PC-9 (cell line): ENCODE measurements around the gene REG1B. TPM values are rescaled to one million over a fixed set of nuclear protein-coding genes. Genes with fewer than 3 reads are reported as not detected.

ENCODE experiments used
- BruUV-seq: library from RNA; stranded (reverse); fragments of 400-500 nt; replicated peaks from 2 replicates; lab custom pipeline; 2021; lab: Mats Ljungman, UMichigan
- CTCF ChIA-PET: fragments of 300-600 bp; sonication (Branson Sonifier 250); formaldehyde crosslinking; loops from one replicate; lab custom pipeline; 2022; ENCODE audit warnings: antibody characterized with exemption; lab: Charles Lee
- POLR2A ChIA-PET: fragments of 300-600 bp; sonication (Branson Sonifier 250); formaldehyde crosslinking; loops from one replicate; lab custom pipeline; 2022; ENCODE audit warnings: antibody characterized with exemption; ENCODE audit not compliant: unreplicated experiment; lab: Charles Lee
- DNase-seq, 2 experiments: peaks; one replicate each; pipeline versions ENCODE4 v3.0.0 to v3.0.0-alpha.2; 2015 to 2022; ENCODE audit warnings: mixed read lengths in 1 of 2
- H2AFZ ChIP-seq: fragments of 200-600 bp; sonication (generic); 2 replicates; pipeline ENCODE4 v1.8.1; 2017; ENCODE audit warnings: antibody characterized with exemption
- H3F3A ChIP-seq: fragments of 200-600 bp; sonication (generic); 2 replicates; pipeline ENCODE4 v1.8.1; 2017; ENCODE audit warnings: antibody characterized with exemption, mild to moderate bottlenecking, low read depth; ENCODE audit not compliant: insufficient read depth
- H3K27ac ChIP-seq: fragments of 200-600 bp; sonication (generic); 2 replicates; pipeline ENCODE4 v1.6.1; 2016; ENCODE audit warnings: mixed run types
- H3K27me3 ChIP-seq: fragments of 200-600 bp; sonication (generic); 2 replicates; pipeline ENCODE4 v1.6.1; 2016; ENCODE audit warnings: low read depth, mixed run types; ENCODE audit not compliant: insufficient read depth
- H3K36me3 ChIP-seq: fragments of 200-600 bp; sonication (generic); 2 replicates; pipeline ENCODE4 v1.6.1; 2016; ENCODE audit warnings: low read depth, mixed run types
- H3K4me1 ChIP-seq: fragments of 200-600 bp; sonication (generic); replicated peaks from 2 replicates; pipeline ENCODE4 v1.6.1; 2016; ENCODE audit warnings: mixed run types; ENCODE audit not compliant: insufficient read depth
- H3K4me2 ChIP-seq: fragments of 200-600 bp; sonication (generic); 2 replicates; pipeline ENCODE4 v1.6.1; 2017; ENCODE audit warnings: mixed run types
- H3K4me3 ChIP-seq: fragments of 200-600 bp; sonication (generic); 2 replicates; pipeline ENCODE4 v1.6.1; 2016; ENCODE audit warnings: mixed run types
- H3K79me2 ChIP-seq: fragments of 200-600 bp; sonication (generic); 2 replicates; pipeline ENCODE4 v1.6.1; 2017; ENCODE audit warnings: low read depth, mixed run types
- H3K9me2 ChIP-seq: fragments of 200-600 bp; sonication (generic); 2 replicates; pipeline ENCODE4 v1.8.1; 2017; ENCODE audit warnings: mild to moderate bottlenecking; ENCODE audit not compliant: insufficient read depth
- H3K9me3 ChIP-seq: fragments of 200-600 bp; sonication (generic); 2 replicates; pipeline ENCODE4 v1.8.1; 2016; ENCODE audit warnings: low read depth; ENCODE audit not compliant: insufficient read depth
- H4K20me1 ChIP-seq: fragments of 200-600 bp; sonication (generic); 2 replicates; pipeline ENCODE4 v1.8.1; 2017; ENCODE audit not compliant: insufficient read depth
- CTCF ChIP-seq: fragments of 200-600 bp; sonication (generic); conservative IDR thresholded peaks from 2 replicates; pipeline ENCODE4 v1.6.1; 2017; ENCODE audit warnings: mixed run types, antibody characterized with exemption, mild to moderate bottlenecking, moderate library complexity
- EZH2 ChIP-seq: fragments of 200-600 bp; sonication (generic); IDR thresholded peaks from 2 replicates; pipeline ENCODE4 v1.8.0; 2017; ENCODE audit warnings: antibody characterized with exemption, low read depth
- intact Hi-C: fragments of 100-400 bp; cut with micrococcal nuclease; formaldehyde crosslinking; loops from one replicate; pipeline ENCODE4 v1.10.0; 2022; ENCODE audit not compliant: unreplicated experiment
- total RNA-seq: library from RNA; stranded (reverse); gene quantifications from 2 replicates; pipeline ENCODE4 v1.2.3, GENCODE V29; 2021

Gene REG1B
- total RNA-seq, 1 experiment from 2014 or later = not detected

- POLR2A ChIA-PET = no interaction called here
- no peaks in the 10 kb centered on the region for H3K36me3 ChIP-seq
- H3K4me1 ChIP-seq = no peaks in the 10 kb centered on the region
- CTCF ChIA-PET = no interaction called here
- no peaks in the 10 kb centered on the region for H3K9me2 ChIP-seq
- BruUV-seq = no TSS peak
- H3K4me3 ChIP-seq = no peak overlapping the region
- no peaks in the 10 kb centered on the region for H3K79me2 ChIP-seq
- 0 out of 2 replicates have a peak, but pooled peaks cover 15% of the 10 kb centered on the region for H3K27me3 ChIP-seq
- DNase-seq = no peak
- intact Hi-C loops = no loop called here
- TF ChIP-seq CTCF (no peak), EZH2 (no peak)
- H3F3A ChIP-seq = no peaks in the 10 kb centered on the region
- H2AFZ ChIP-seq = no peak overlapping the region
- H3K4me2 ChIP-seq = no peak overlapping the region
- no peaks in the 10 kb centered on the region for H4K20me1 ChIP-seq
- H3K9me3 ChIP-seq = no peaks in the 10 kb centered on the region
- H3K27ac ChIP-seq = no peak overlapping the region
These were observed 3.2 kb downstream of the REG1B start for GRCh38 chr2:79084495-79085135.

GRCh38 chr2:79083597-79084251, 4.1 kb downstream of the REG1B start:
- Histone ChIP-seq H2AFZ (no peak overlapping the region), H3K36me3 (no peaks in the 10 kb centered on the region), H4K20me1 (no peaks in the 10 kb centered on the region), H3K4me2 (no peak overlapping the region), H3K27me3 (0 out of 2 replicates have a peak, but pooled peaks cover 15% of the 10 kb centered on the region), H3K9me2 (no peaks in the 10 kb centered on the region), H3K9me3 (no peaks in the 10 kb centered on the region), H3F3A (no peaks in the 10 kb centered on the region), H3K79me2 (no peaks in the 10 kb centered on the region), H3K4me1 (no peaks in the 10 kb centered on the region), H3K27ac (no peak overlapping the region), H3K4me3 (no peak overlapping the region)
- TF ChIP-seq EZH2 = no peak
- no peak for TF ChIP-seq CTCF
- ChIA-PET CTCF (no interaction called here), POLR2A (no interaction called here)
- no peak for DNase-seq
- intact Hi-C loops = no loop called here
- BruUV-seq = no TSS peak

- H3K27ac ChIP-seq = no peak overlapping the region
- no peaks in the 10 kb centered on the region for H3K9me2 ChIP-seq
- H3K4me3 ChIP-seq = no peak overlapping the region
- ChIA-PET POLR2A (no interaction called here), CTCF (no interaction called here)
- H4K20me1 ChIP-seq = no peaks in the 10 kb centered on the region
- intact Hi-C loops = no loop called here
- no peak overlapping the region for H3K4me2 ChIP-seq
- H3K27me3 ChIP-seq = 0 out of 2 replicates have a peak, but pooled peaks cover 15% of the 10 kb centered on the region
- H3F3A ChIP-seq = no peaks in the 10 kb centered on the region
- DNase-seq = no peak
- H2AFZ ChIP-seq = no peak overlapping the region
- H3K9me3 ChIP-seq = no peaks in the 10 kb centered on the region
- H3K4me1 ChIP-seq = no peaks in the 10 kb centered on the region
- H3K79me2 ChIP-seq = no peaks in the 10 kb centered on the region
- no peaks in the 10 kb centered on the region for H3K36me3 ChIP-seq
- BruUV-seq = no TSS peak
- no peak for TF ChIP-seq EZH2
- no peak for TF ChIP-seq CTCF
These were observed 4.8 kb downstream of the REG1B start for GRCh38 chr2:79082987-79083386.
